GM12878 (cell line): ENCODE data around the gene CFAP97. TPM values are rescaled to one million over a fixed set of nuclear protein-coding genes. Genes with fewer than 3 reads are reported as not detected.

ENCODE experiments used
- DPF2 ChIP-seq: fragments of 450-650 bp; IDR thresholded peaks from 2 replicates; pipeline ENCODE4 v1.6.1; 2017; ENCODE audit warnings: mild to moderate bottlenecking
- EZH2 ChIP-seq: IDR thresholded peaks from 2 replicates; pipeline ENCODE4 v1.6.1; 2012; ENCODE audit warnings: low read depth, mild to moderate bottlenecking, control low read depth, inconsistent platforms, low read length, borderline replicate concordance; ENCODE audit not compliant: control insufficient read depth
- FOXK2 ChIP-seq: fragments of 450-650 bp; IDR thresholded peaks from 2 replicates; pipeline ENCODE4 v1.6.1; 2017; ENCODE audit warnings: mild to moderate bottlenecking, moderate library complexity
- FOXM1 ChIP-seq: IDR thresholded peaks from 2 replicates; pipeline ENCODE4 v1.6.1; 2012; ENCODE audit warnings: low read depth, mild to moderate bottlenecking, inconsistent platforms, low read length, moderate library complexity
- GATAD2B ChIP-seq: fragments of 450-650 bp; conservative IDR thresholded peaks from 2 replicates; pipeline ENCODE4 v1.6.1; 2017; ENCODE audit warnings: low read depth, mild to moderate bottlenecking, moderate library complexity
- HDAC6 ChIP-seq: fragments of 200-600 bp; sonication (generic); IDR thresholded peaks from one replicate; pipeline ENCODE4 v1.8.0; 2017; ENCODE audit warnings: antibody characterized with exemption; ENCODE audit not compliant: unreplicated experiment
- IRF4 ChIP-seq: IDR thresholded peaks from 2 replicates; pipeline ENCODE4 v1.6.1; 2011; ENCODE audit warnings: low read depth, low read length
- KAT2A ChIP-seq: conservative IDR thresholded peaks from 2 replicates; pipeline ENCODE4 v1.6.1; 2011; ENCODE audit warnings: low read depth, low read length; ENCODE audit not compliant: control insufficient read depth
- KDM1A ChIP-seq: fragments of 200-600 bp; sonication (generic); IDR thresholded peaks from 2 replicates; pipeline ENCODE4 v1.6.1; 2016; ENCODE audit warnings: borderline replicate concordance
- MXI1 ChIP-seq: fragments of 150-350 bp; IDR thresholded peaks from 2 replicates; pipeline ENCODE4 v1.6.1; 2011; ENCODE audit warnings: low read depth, mild to moderate bottlenecking, inconsistent platforms, low read length, improper control_type of control experiment
- NFIC ChIP-seq: IDR thresholded peaks from 2 replicates; pipeline ENCODE4 v1.6.1; 2012; ENCODE audit warnings: low read depth, mild to moderate bottlenecking, inconsistent platforms, low read length, moderate library complexity
- NFYB ChIP-seq: IDR thresholded peaks from 2 replicates; pipeline ENCODE4 v1.6.1; 2011; ENCODE audit warnings: low read depth, mild to moderate bottlenecking, low read length, improper control_type of control experiment, moderate library complexity; ENCODE audit not compliant: insufficient read depth
- NR2C1 ChIP-seq: fragments of 450-650 bp; IDR thresholded peaks from 2 replicates; pipeline ENCODE4 v1.6.1; 2017; ENCODE audit warnings: antibody characterized with exemption, mild to moderate bottlenecking, moderate library complexity
- POU2F2 ChIP-seq: IDR thresholded peaks from 3 replicates; pipeline ENCODE4 v1.6.1; 2011; ENCODE audit warnings: low read depth, mild to moderate bottlenecking, low read length, borderline replicate concordance
- RAD51 ChIP-seq: fragments of 450-650 bp; IDR thresholded peaks from 2 replicates; pipeline ENCODE4 v1.6.1; 2016; ENCODE audit warnings: moderate library complexity, mild to moderate bottlenecking, inconsistent platforms
- SREBF2 ChIP-seq: IDR thresholded peaks from 2 replicates; pipeline ENCODE4 v1.6.1; 2012; ENCODE audit warnings: mild to moderate bottlenecking, low read length
- TCF12 ChIP-seq: IDR thresholded peaks from 2 replicates; pipeline ENCODE4 v1.6.1; 2011; ENCODE audit warnings: low read depth, mild to moderate bottlenecking, low read length
- YBX1 ChIP-seq: fragments of 450-650 bp; IDR thresholded peaks from 2 replicates; pipeline ENCODE4 v1.6.1; 2016; ENCODE audit warnings: antibody characterized with exemption
- ZNF217 ChIP-seq: fragments of 450-650 bp; IDR thresholded peaks from 2 replicates; pipeline ENCODE4 v1.6.1; 2017; ENCODE audit warnings: antibody characterized with exemption, mild to moderate bottlenecking
- ZSCAN29 ChIP-seq: fragments of 450-650 bp; IDR thresholded peaks from 2 replicates; pipeline ENCODE4 v1.6.1; 2017; ENCODE audit warnings: mild to moderate bottlenecking, moderate library complexity
- polyA plus RNA-seq, 11 experiments: library from polyadenylated mRNA; depleted of rRNA in 4 of 11; unstranded in 6 of 11; stranded (reverse) in 5 of 11; fragments of >200 nt; fragmentation: Nextera tagmentation in 4 of 11; fragmentation: Illumina TruSeq in 1 of 11; extraction: Ambion mirVana in 4 of 11; extraction: Trizol in 1 of 11; gene quantifications; 1 replicate in 1 of 11; 2 replicates in 10 of 11; pipeline versions ENCODE4 v1.2.1 to v1.2.3, GENCODE V29; 2011 to 2016; ENCODE audit warnings: inconsistent platforms in 2 of 11, missing spikeins in 2 of 11, low read depth in 1 of 11
- total RNA-seq, 4 experiments: library from RNA; depleted of rRNA in 3 of 4; stranded (reverse); fragments of >200 nt in 3 of 4; fragmentation: Illumina TruSeq in 1 of 4; extraction: Trizol in 1 of 4; gene quantifications; 2 replicates each; pipeline versions ENCODE4 v1.2.1 to v1.2.3, GENCODE V29; 2013 to 2021
- TF ChIP-seq, protein P1 (sequence below): fragments of 450-650 bp; IDR thresholded peaks from 2 replicates; pipeline ENCODE4 v1.6.1; 2017; ENCODE audit warnings: mild to moderate bottlenecking, low read depth, inconsistent platforms; ENCODE audit not compliant: poor library complexity, severe bottlenecking
- TF ChIP-seq, protein P2 (sequence below): fragments of 450-650 bp; IDR thresholded peaks from 2 replicates; pipeline ENCODE4 v1.6.1; 2016; ENCODE audit warnings: mild to moderate bottlenecking
- TF ChIP-seq, protein P3 (sequence below): fragments of 450-650 bp; conservative IDR thresholded peaks from 2 replicates; pipeline ENCODE4 v1.6.1; 2017; ENCODE audit warnings: mild to moderate bottlenecking, moderate library complexity
- TF ChIP-seq, protein P4 (sequence below): IDR thresholded peaks from 2 replicates; pipeline ENCODE4 v1.6.1; 2011; ENCODE audit warnings: low read depth, low read length, improper control_type of control experiment, borderline replicate concordance
- TF ChIP-seq, protein P5 (sequence below): IDR thresholded peaks from 2 replicates; pipeline ENCODE4 v1.6.1; 2011; ENCODE audit warnings: borderline replicate concordance, low read depth, mild to moderate bottlenecking, moderate library complexity, low read length; ENCODE audit not compliant: insufficient read depth, poor library complexity, severe bottlenecking

CFAP97 gene
- total and polyA plus RNA-seq, 10 of the 15 experiments (the other 5 are each of a cell fraction or from before 2014, with no cell fraction given): 26.4 to 62.7 (median 48.0) TPM

DNA sequence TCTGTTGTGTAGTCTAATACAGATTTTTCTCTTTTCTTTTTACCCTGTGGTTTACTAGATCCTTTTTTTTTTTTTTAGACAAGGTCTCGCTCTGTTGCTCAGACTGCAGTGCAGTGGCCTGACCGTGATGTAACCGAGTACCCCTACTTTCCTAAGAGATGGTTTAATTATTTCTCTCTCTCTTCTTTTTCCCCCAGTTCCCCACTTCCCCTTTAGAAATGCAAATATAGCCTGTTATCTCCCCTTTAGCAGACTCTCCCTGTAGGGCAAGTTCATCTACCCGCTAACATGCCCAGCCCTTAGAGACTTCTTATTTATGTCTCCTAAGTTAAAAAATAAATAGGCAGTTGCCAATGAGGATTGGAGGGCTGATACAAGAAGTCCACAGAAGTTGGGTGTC, 10.1 kb upstream of the CFAP97 start (continued):
- TF ChIP-seq, protein P1, sequence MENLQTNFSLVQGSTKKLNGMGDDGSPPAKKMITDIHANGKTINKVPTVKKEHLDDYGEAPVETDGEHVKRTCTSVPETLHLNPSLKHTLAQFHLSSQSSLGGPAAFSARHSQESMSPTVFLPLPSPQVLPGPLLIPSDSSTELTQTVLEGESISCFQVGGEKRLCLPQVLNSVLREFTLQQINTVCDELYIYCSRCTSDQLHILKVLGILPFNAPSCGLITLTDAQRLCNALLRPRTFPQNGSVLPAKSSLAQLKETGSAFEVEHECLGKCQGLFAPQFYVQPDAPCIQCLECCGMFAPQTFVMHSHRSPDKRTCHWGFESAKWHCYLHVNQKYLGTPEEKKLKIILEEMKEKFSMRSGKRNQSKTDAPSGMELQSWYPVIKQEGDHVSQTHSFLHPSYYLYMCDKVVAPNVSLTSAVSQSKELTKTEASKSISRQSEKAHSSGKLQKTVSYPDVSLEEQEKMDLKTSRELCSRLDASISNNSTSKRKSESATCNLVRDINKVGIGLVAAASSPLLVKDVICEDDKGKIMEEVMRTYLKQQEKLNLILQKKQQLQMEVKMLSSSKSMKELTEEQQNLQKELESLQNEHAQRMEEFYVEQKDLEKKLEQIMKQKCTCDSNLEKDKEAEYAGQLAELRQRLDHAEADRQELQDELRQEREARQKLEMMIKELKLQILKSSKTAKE: no peak
- no peak for TF ChIP-seq EZH2
- TF ChIP-seq FOXK2: no peak
- no peak for TF ChIP-seq RAD51
- TF ChIP-seq NFYB: no peak
- TF ChIP-seq TCF12: no peak
- TF ChIP-seq, protein P2, sequence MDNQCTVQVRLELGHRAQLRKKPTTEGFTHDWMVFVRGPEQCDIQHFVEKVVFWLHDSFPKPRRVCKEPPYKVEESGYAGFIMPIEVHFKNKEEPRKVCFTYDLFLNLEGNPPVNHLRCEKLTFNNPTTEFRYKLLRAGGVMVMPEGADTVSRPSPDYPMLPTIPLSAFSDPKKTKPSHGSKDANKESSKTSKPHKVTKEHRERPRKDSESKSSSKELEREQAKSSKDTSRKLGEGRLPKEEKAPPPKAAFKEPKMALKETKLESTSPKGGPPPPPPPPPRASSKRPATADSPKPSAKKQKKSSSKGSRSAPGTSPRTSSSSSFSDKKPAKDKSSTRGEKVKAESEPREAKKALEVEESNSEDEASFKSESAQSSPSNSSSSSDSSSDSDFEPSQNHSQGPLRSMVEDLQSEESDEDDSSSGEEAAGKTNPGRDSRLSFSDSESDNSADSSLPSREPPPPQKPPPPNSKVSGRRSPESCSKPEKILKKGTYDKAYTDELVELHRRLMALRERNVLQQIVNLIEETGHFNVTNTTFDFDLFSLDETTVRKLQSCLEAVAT: peak; percentile 43; the same call in 1 of the 2 replicates
- 0 out of 2 replicates have a peak, but pooled peaks have one; percentile 31 for TF ChIP-seq IRF4
- TF ChIP-seq ZSCAN29: 0 out of 2 replicates have a peak, but pooled peaks have one; percentile 40
- TF ChIP-seq NR2C1: no peak
- TF ChIP-seq POU2F2: peak; percentile 67; the same call in 2 of the 3 replicates
- TF ChIP-seq, protein P3, sequence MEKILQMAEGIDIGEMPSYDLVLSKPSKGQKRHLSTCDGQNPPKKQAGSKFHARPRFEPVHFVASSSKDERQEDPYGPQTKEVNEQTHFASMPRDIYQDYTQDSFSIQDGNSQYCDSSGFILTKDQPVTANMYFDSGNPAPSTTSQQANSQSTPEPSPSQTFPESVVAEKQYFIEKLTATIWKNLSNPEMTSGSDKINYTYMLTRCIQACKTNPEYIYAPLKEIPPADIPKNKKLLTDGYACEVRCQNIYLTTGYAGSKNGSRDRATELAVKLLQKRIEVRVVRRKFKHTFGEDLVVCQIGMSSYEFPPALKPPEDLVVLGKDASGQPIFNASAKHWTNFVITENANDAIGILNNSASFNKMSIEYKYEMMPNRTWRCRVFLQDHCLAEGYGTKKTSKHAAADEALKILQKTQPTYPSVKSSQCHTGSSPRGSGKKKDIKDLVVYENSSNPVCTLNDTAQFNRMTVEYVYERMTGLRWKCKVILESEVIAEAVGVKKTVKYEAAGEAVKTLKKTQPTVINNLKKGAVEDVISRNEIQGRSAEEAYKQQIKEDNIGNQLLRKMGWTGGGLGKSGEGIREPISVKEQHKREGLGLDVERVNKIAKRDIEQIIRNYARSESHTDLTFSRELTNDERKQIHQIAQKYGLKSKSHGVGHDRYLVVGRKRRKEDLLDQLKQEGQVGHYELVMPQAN: no peak
- TF ChIP-seq, protein P4, sequence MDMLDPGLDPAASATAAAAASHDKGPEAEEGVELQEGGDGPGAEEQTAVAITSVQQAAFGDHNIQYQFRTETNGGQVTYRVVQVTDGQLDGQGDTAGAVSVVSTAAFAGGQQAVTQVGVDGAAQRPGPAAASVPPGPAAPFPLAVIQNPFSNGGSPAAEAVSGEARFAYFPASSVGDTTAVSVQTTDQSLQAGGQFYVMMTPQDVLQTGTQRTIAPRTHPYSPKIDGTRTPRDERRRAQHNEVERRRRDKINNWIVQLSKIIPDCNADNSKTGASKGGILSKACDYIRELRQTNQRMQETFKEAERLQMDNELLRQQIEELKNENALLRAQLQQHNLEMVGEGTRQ: no peak
- TF ChIP-seq YBX1: no peak
- TF ChIP-seq FOXM1: no peak
- TF ChIP-seq GATAD2B: no peak
- no peak for TF ChIP-seq ZNF217
- TF ChIP-seq, protein P5, sequence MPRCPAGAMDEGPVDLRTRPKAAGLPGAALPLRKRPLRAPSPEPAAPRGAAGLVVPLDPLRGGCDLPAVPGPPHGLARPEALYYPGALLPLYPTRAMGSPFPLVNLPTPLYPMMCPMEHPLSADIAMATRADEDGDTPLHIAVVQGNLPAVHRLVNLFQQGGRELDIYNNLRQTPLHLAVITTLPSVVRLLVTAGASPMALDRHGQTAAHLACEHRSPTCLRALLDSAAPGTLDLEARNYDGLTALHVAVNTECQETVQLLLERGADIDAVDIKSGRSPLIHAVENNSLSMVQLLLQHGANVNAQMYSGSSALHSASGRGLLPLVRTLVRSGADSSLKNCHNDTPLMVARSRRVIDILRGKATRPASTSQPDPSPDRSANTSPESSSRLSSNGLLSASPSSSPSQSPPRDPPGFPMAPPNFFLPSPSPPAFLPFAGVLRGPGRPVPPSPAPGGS: no peak
- 0 out of 2 replicates have a peak, but pooled peaks have one; percentile 17 for TF ChIP-seq MXI1
- TF ChIP-seq NFIC: peak; percentile 66; the same call in 1 of the 2 replicates
- TF ChIP-seq KDM1A: no peak
- no peak for TF ChIP-seq SREBF2
- TF ChIP-seq DPF2: no peak
- no peak for TF ChIP-seq HDAC6
- no peak for TF ChIP-seq KAT2A
